Tibial nerve (tissue), 3 donors: ENCODE measurements around the gene SLC9A1.

Experiments used
- CTCF ChIP-seq, 5 experiments: fragments of 200-600 bp in 3 of 5; fragments of 450-650 bp in 2 of 5; sonication (generic) in 3 of 5; IDR thresholded peaks; one replicate each; pipeline ENCODE4 v1.5.1; 2016 to 2019; ENCODE audit warnings: antibody characterized with exemption in 5 of 5, mild to moderate bottlenecking in 3 of 5, moderate library complexity in 2 of 5
- POLR2A ChIP-seq, 2 donors: fragments of 450-650 bp; IDR thresholded peaks; one replicate each; pipeline ENCODE4 v1.6.1; 2017; ENCODE audit warnings: antibody characterized with exemption in 2 of 2, mild to moderate bottlenecking in 2 of 2, moderate library complexity in 2 of 2

- no peak for TF ChIP-seq CTCF (IDR thresholded peaks at IDR 0.05)
- no peak for TF ChIP-seq POLR2A (IDR thresholded peaks at IDR 0.05)
These were observed 55.8 kb downstream of the SLC9A1 start for GRCh38 chr1:27099135-27099586.
